ENCODE measurements around the gene AMH. TPM values are rescaled to one million over a fixed set of nuclear protein-coding genes. Genes with fewer than 3 reads are reported as not detected.

AMH gene
- total RNA-seq, 1 experiment from 2014 or later = 11.2 TPM

GRCh38 chr19:2236314-2237050, 12.6 kb upstream of the AMH start, which contains the start of the genes PLEKHJ1 and SF3A2 (continued):
- TF ChIP-seq CDX4 (CRISPR knock-in tag; IDR thresholded peaks at IDR 0.05; ENCODE audit: borderline replicate concordance) (no peak), KAT7 (CRISPR knock-in tag; IDR thresholded peaks at IDR 0.05; ENCODE audit: borderline replicate concordance) (0 out of 2 replicates have a peak, but pooled peaks have one; percentile 6), FOXK1 (CRISPR knock-in tag; IDR thresholded peaks at IDR 0.05) (peak; percentile 90; the same call in 1 of the 2 replicates), OVOL2 (CRISPR knock-in tag; IDR thresholded peaks at IDR 0.05; ENCODE audit: borderline replicate concordance) (no peak)

- ChIA-PET POLR2A (no interaction called here), CTCF (interaction anchor here (0.8 to 4.7 kb wide), 5 partner anchors 14 to 81 kb away, joined by 3 to 65 read pairs (median 21); partner anchors contain the start of gene AMH)
- peak; percentile 5 for ATAC-seq
These were observed 11.9 kb upstream of the AMH start for GRCh38 chr19:2237051-2237868.

GRCh38 chr19:2237869-2238153, 11.3 kb upstream of the AMH start:
- TF ChIP-seq SMAD4 (CRISPR knock-in tag; IDR thresholded peaks at IDR 0.05) = no peak
- TF ChIP-seq USF2 (CRISPR knock-in tag; IDR thresholded peaks at IDR 0.05) = no peak
- TF ChIP-seq ARID4B (CRISPR knock-in tag; IDR thresholded peaks at IDR 0.05; ENCODE audit: borderline replicate concordance) = no peak
- no peak for TF ChIP-seq FOXJ3 (CRISPR knock-in tag; IDR thresholded peaks at IDR 0.05; ENCODE audit: borderline replicate concordance)
- no peak for TF ChIP-seq ESRRA (CRISPR knock-in tag; IDR thresholded peaks at IDR 0.05; ENCODE audit: borderline replicate concordance)
- no peak for TF ChIP-seq PRDM15 (CRISPR knock-in tag; IDR thresholded peaks at IDR 0.05)
- Mint-ChIP-seq H3K27me3 (ENCODE audit: low read depth) (peaks cover 5% of the 10 kb centered on the region; the same call in 1 of the 2 replicates), H3K36me3 (peaks cover 19% of the 10 kb centered on the region), H3K4me1 (peaks cover 42% of the 10 kb centered on the region), H3K4me3 (peak overlapping the region; percentile 93), H3K9me3 (no peaks in the 10 kb centered on the region), H3K27ac (peak overlapping the region; percentile 99)
- DNase-seq (ENCODE audit: low spot score) (no peak), ATAC-seq (no peak)
- ChIA-PET POLR2A (no interaction called here), CTCF (interaction anchor here (0.6 to 4.7 kb wide), 7 partner anchors 13 to 82 kb away, joined by 3 to 65 read pairs (median 12); partner anchors contain the start of gene AMH)

More at GRCh38 chr19:2237051-2237868, 11.9 kb upstream of the AMH start:
- peaks cover 42% of the 10 kb centered on the region for H3K4me1 Mint-ChIP-seq
- no peaks in the 10 kb centered on the region for H3K9me3 Mint-ChIP-seq
- DNase-seq (ENCODE audit: low spot score) = no peak
- H3K36me3 Mint-ChIP-seq = peaks cover 14% of the 10 kb centered on the region; the same call in 1 of the 2 replicates
- TF ChIP-seq PREB (CRISPR knock-in tag; IDR thresholded peaks at IDR 0.05; ENCODE audit: borderline replicate concordance) = 0 out of 2 replicates have a peak, but pooled peaks have one; percentile 53
- TF ChIP-seq SMAD4 (CRISPR knock-in tag; IDR thresholded peaks at IDR 0.05) = 0 out of 2 replicates have a peak, but pooled peaks have one; percentile 3
- peak; percentile 93 for TF ChIP-seq ZNF121 (CRISPR knock-in tag; IDR thresholded peaks at IDR 0.05)
- peak; percentile 54; the same call in 1 of the 2 replicates for TF ChIP-seq GTF2I (CRISPR knock-in tag; conservative IDR thresholded peaks at IDR 0.05)
- 0 out of 2 replicates have a peak, but pooled peaks have one; percentile 3 for TF ChIP-seq TEAD4 (CRISPR knock-in tag; IDR thresholded peaks at IDR 0.05)
- no peak for TF ChIP-seq ZBTB21 (CRISPR knock-in tag; IDR thresholded peaks at IDR 0.05; ENCODE audit: borderline replicate concordance)
- TF ChIP-seq TP53 (CRISPR knock-in tag; IDR thresholded peaks at IDR 0.05) = no peak
- TF ChIP-seq FOXK1 (CRISPR knock-in tag; IDR thresholded peaks at IDR 0.05) = no peak
- peak overlapping the region; percentile 99 for H3K27ac Mint-ChIP-seq
- H3K27me3 Mint-ChIP-seq (ENCODE audit: low read depth) = peaks cover 5% of the 10 kb centered on the region; the same call in 1 of the 2 replicates
- H3K4me3 Mint-ChIP-seq = peak overlapping the region; percentile 93

Data from WTC11 (cell line).